ENCODE data around the gene TSC2. TPM values are rescaled to one million over a fixed set of nuclear protein-coding genes. Genes with fewer than 3 reads are reported as not detected.

TSC2 gene
- total and polyA plus RNA-seq, 2 donors (not counting 1 experiment from before 2014, with no cell fraction given): 24.5 to 46.6 TPM

- Histone ChIP-seq H4K20me1 (ENCODE audit: control insufficient read depth, extremely low read depth, insufficient read depth, low read length) (no peaks in the 10 kb centered on the region), H3K4me3 (replicated peaks in 1 of 4; ENCODE audit: control extremely low read depth in 1 of 4, insufficient read depth in 1 of 4, low read depth in 3 of 4, low read length in 4 of 4) (no peak overlapping the region), H2AFZ (ENCODE audit: low read length) (no peak overlapping the region), H3K27me3 (ENCODE audit: control insufficient read depth, insufficient read depth, low read length) (no peaks in the 10 kb centered on the region), H3K9me3 (ENCODE audit: control insufficient read depth, insufficient read depth, low read depth, low read length) (no peaks in the 10 kb centered on the region), H3K79me2 (ENCODE audit: control insufficient read depth, insufficient read depth, low read length) (no peaks in the 10 kb centered on the region), H3K4me2 (ENCODE audit: extremely low read depth, insufficient read depth, low read length) (no peak overlapping the region), H3K9ac (ENCODE audit: insufficient read depth, low read length) (no peak overlapping the region), H3K27ac (ENCODE audit: insufficient read depth, low read length) (no peak overlapping the region), H3K36me3 (ENCODE audit: control insufficient read depth, insufficient read depth, low read length) (peaks cover 70% of the 10 kb centered on the region), H3K4me1 (ENCODE audit: control insufficient read depth, extremely low read depth, insufficient read depth, low read length) (peaks cover 2% of the 10 kb centered on the region)
- no peak for DNase-seq (ENCODE audit: low read depth in 2 of 2)
- no peak for TF ChIP-seq CTCF (conservative IDR thresholded peaks at IDR 0.05 in 1 of 2, IDR thresholded peaks at IDR 0.05 in 1 of 2; ENCODE audit: low read depth in 1 of 2, low read length in 2 of 2)
- no peak for TF ChIP-seq EZH2 (IDR thresholded peaks at IDR 0.05; ENCODE audit: low read length, missing control alignments)
Measured at GRCh38 chr16:2091547-2092255, 43.9 kb downstream of the TSC2 start.

DNA sequence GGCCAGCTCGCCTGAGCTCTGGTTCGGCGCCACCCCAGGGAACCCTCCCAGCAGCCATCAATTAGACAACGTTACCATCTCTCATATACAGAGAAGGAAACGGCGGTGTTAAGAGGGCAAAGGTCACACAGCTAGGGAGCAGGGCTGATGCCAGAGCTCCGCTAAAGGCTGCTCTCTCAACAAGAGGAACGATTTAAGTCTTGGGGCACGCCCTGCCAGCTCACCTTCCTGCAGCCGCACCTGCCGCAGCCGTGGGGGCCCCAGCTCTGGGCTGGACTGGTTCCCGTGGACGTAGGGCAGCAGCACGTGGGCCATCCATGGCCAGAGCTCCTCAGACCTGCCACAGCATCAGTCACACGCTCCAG, 44.5 kb downstream of the TSC2 start:
- no peaks in the 10 kb centered on the region for H3K27me3 ChIP-seq (ENCODE audit: control insufficient read depth, insufficient read depth, low read length)
- TF ChIP-seq CTCF (conservative IDR thresholded peaks at IDR 0.05 in 1 of 2, IDR thresholded peaks at IDR 0.05 in 1 of 2; ENCODE audit: low read depth in 1 of 2, low read length in 2 of 2): no peak
- H3K79me2 ChIP-seq (ENCODE audit: control insufficient read depth, insufficient read depth, low read length): no peaks in the 10 kb centered on the region
- H3K4me3 ChIP-seq (replicated peaks in 1 of 4; ENCODE audit: control extremely low read depth in 1 of 4, insufficient read depth in 1 of 4, low read depth in 3 of 4, low read length in 4 of 4): no peak overlapping the region
- H3K9ac ChIP-seq (ENCODE audit: insufficient read depth, low read length): no peak overlapping the region
- no peak overlapping the region for H2AFZ ChIP-seq (ENCODE audit: low read length)
- peaks cover 2% of the 10 kb centered on the region for H3K4me1 ChIP-seq (ENCODE audit: control insufficient read depth, extremely low read depth, insufficient read depth, low read length)
- no peaks in the 10 kb centered on the region for H3K9me3 ChIP-seq (ENCODE audit: control insufficient read depth, insufficient read depth, low read depth, low read length)
- H4K20me1 ChIP-seq (ENCODE audit: control insufficient read depth, extremely low read depth, insufficient read depth, low read length): no peaks in the 10 kb centered on the region
- no peak overlapping the region for H3K4me2 ChIP-seq (ENCODE audit: extremely low read depth, insufficient read depth, low read length)
- no peak overlapping the region for H3K27ac ChIP-seq (ENCODE audit: insufficient read depth, low read length)
- DNase-seq (ENCODE audit: low read depth in 2 of 2): no peak
- H3K36me3 ChIP-seq (ENCODE audit: control insufficient read depth, insufficient read depth, low read length): peaks cover 69% of the 10 kb centered on the region

- Histone ChIP-seq H3K4me2 (ENCODE audit: extremely low read depth, insufficient read depth, low read length) (no peak overlapping the region), H3K4me1 (ENCODE audit: control insufficient read depth, extremely low read depth, insufficient read depth, low read length) (peaks cover 2% of the 10 kb centered on the region), H3K4me3 (replicated peaks in 1 of 4; ENCODE audit: control extremely low read depth in 1 of 4, insufficient read depth in 1 of 4, low read depth in 3 of 4, low read length in 4 of 4) (no peak overlapping the region), H3K79me2 (ENCODE audit: control insufficient read depth, insufficient read depth, low read length) (no peaks in the 10 kb centered on the region), H3K9me3 (ENCODE audit: control insufficient read depth, insufficient read depth, low read depth, low read length) (no peaks in the 10 kb centered on the region), H3K36me3 (ENCODE audit: control insufficient read depth, insufficient read depth, low read length) (peaks cover 64% of the 10 kb centered on the region), H3K27ac (ENCODE audit: insufficient read depth, low read length) (no peak overlapping the region), H4K20me1 (ENCODE audit: control insufficient read depth, extremely low read depth, insufficient read depth, low read length) (no peaks in the 10 kb centered on the region), H3K27me3 (ENCODE audit: control insufficient read depth, insufficient read depth, low read length) (no peaks in the 10 kb centered on the region), H2AFZ (ENCODE audit: low read length) (no peak overlapping the region), H3K9ac (ENCODE audit: insufficient read depth, low read length) (no peak overlapping the region)
- DNase-seq (ENCODE audit: low read depth in 2 of 2): no peak
- TF ChIP-seq CTCF (conservative IDR thresholded peaks at IDR 0.05 in 1 of 2, IDR thresholded peaks at IDR 0.05 in 1 of 2; ENCODE audit: low read depth in 1 of 2, low read length in 2 of 2): no peak
- no peak for TF ChIP-seq EZH2 (IDR thresholded peaks at IDR 0.05; ENCODE audit: low read length, missing control alignments)
Measured at GRCh38 chr16:2092866-2093265, 45.1 kb downstream of the TSC2 start.
